Hepatocyte (in vitro differentiated cells): ENCODE results near the gene PSMD12. TPM values are rescaled to one million over a fixed set of nuclear protein-coding genes. Genes with fewer than 3 reads are reported as not detected.
"Not testable (repeated sequence)": the region's sequence is repeated elsewhere in the genome, so short reads cannot be mapped to it uniquely, and the experiment has no call there.

Experiments used
- DNase-seq: peaks from one replicate; pipeline ENCODE4 v3.0.0-alpha.2; 2016; ENCODE audit warnings: low spot score
- H2AFZ ChIP-seq: fragments of 200-600 bp; sonication (generic); 2 replicates; pipeline ENCODE4 v1.6.0; 2016; ENCODE audit warnings: antibody characterized with exemption, mild to moderate bottlenecking
- H3K27ac ChIP-seq: fragments of 200-600 bp; sonication (generic); 2 replicates; pipeline ENCODE4 v1.5.1; 2016; ENCODE audit warnings: mild to moderate bottlenecking
- H3K27me3 ChIP-seq: fragments of 200-600 bp; sonication (generic); 2 replicates; pipeline ENCODE4 v1.6.1; 2016
- H3K36me3 ChIP-seq: fragments of 200-600 bp; sonication (generic); replicated peaks from 2 replicates; pipeline ENCODE4 v1.5.1; 2016; ENCODE audit warnings: low read depth; ENCODE audit not compliant: insufficient read depth
- H3K4me1 ChIP-seq: fragments of 200-600 bp; sonication (generic); 2 replicates; pipeline ENCODE4 v1.5.1; 2016; ENCODE audit warnings: mild to moderate bottlenecking, moderate library complexity; ENCODE audit not compliant: insufficient read depth
- H3K4me2 ChIP-seq: fragments of 200-600 bp; sonication (generic); 2 replicates; pipeline ENCODE4 v1.6.0; 2016
- H3K4me3 ChIP-seq: fragments of 200-600 bp; sonication (generic); 2 replicates; pipeline ENCODE4 v1.5.1; 2016; ENCODE audit warnings: mild to moderate bottlenecking
- H3K79me2 ChIP-seq: fragments of 200-600 bp; sonication (generic); 2 replicates; pipeline ENCODE4 v1.6.0; 2017; ENCODE audit warnings: mild to moderate bottlenecking
- H3K9me2 ChIP-seq: fragments of 200-600 bp; sonication (generic); replicated peaks from 2 replicates; pipeline ENCODE4 v1.6.0; 2017; ENCODE audit warnings: mild to moderate bottlenecking; ENCODE audit not compliant: insufficient read depth
- H3K9me3 ChIP-seq: fragments of 200-600 bp; sonication (generic); 2 replicates; pipeline ENCODE4 v1.5.1; 2016; ENCODE audit warnings: low read depth, mild to moderate bottlenecking
- H4K20me1 ChIP-seq: fragments of 200-600 bp; sonication (generic); 2 replicates; pipeline ENCODE4 v1.6.0; 2016; ENCODE audit warnings: mild to moderate bottlenecking; ENCODE audit not compliant: insufficient read depth, poor library complexity, severe bottlenecking
- CTCF ChIP-seq: fragments of 200-600 bp; sonication (generic); IDR thresholded peaks from 2 replicates; pipeline ENCODE4 v1.5.1; 2016; ENCODE audit warnings: antibody characterized with exemption, mild to moderate bottlenecking; ENCODE audit not compliant: poor library complexity
- EZH2 ChIP-seq: fragments of 200-600 bp; sonication (generic); IDR thresholded peaks from 2 replicates; pipeline ENCODE4 v1.6.1; 2016; ENCODE audit warnings: antibody characterized with exemption, mild to moderate bottlenecking, borderline replicate concordance
- EZH2phosphoT487 ChIP-seq: fragments of 200-600 bp; sonication (generic); IDR thresholded peaks from one replicate; pipeline ENCODE4 v1.6.1; 2018; ENCODE audit warnings: antibody characterized with exemption, mild to moderate bottlenecking, low read depth, moderate library complexity; ENCODE audit not compliant: unreplicated experiment, severe bottlenecking
- WGBS: methylation state at CpG from one replicate; pipeline ENCODE4 v1.1.6; 2016; ENCODE audit warnings: low lambda C conversion rate; ENCODE audit errors: missing lambda C conversion rate; 5-methylcytosine and 5-hydroxymethylcytosine counted together
- polyA plus RNA-seq: library from polyadenylated mRNA; unstranded; fragments of >200 nt; fragmentation: Nextera tagmentation; extraction: Ambion mirVana; gene quantifications from 2 replicates; pipeline ENCODE4 v1.2.1, GENCODE V29; 2016
- total RNA-seq: library from RNA; depleted of rRNA; stranded (reverse); fragments of >200 nt; gene quantifications from 2 replicates; pipeline ENCODE4 v1.2.3, GENCODE V29; 2014

PSMD12 gene
- total and polyA plus RNA-seq, 2 experiments from 2014 or later: 28.4 to 65.3 TPM

DNA sequence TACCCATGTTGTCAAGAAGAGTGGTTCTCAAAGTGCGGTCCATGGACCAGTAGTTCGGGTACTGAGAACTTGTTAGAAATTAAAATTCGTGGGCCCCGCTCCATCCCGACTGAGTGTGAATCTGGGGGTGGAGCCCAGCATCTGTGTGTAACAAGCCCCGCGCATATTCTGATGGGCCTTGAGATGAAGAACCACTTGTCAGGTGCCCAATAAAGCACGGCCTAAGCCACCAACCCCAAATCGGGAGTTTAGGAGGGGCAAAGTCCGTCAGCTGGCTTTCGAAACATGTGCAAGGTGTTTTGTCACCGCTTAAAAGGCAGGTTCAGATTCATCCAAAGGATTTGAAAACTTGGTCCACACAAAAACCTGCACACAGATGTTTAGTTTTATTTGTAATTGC, 29.5 kb downstream of the PSMD12 start:
- no peak for TF ChIP-seq CTCF
- TF ChIP-seq EZH2: no peak
- Histone ChIP-seq H3K4me1 (peaks cover 10% of the 10 kb centered on the region), H3K36me3 (no peaks in the 10 kb centered on the region), H3K27ac (no peak overlapping the region), H3K79me2 (no peaks in the 10 kb centered on the region), H2AFZ (no peak overlapping the region), H4K20me1 (no peaks in the 10 kb centered on the region), H3K9me2 (no peaks in the 10 kb centered on the region), H3K4me3 (no peak overlapping the region), H3K27me3 (no peaks in the 10 kb centered on the region), H3K9me3 (no peaks in the 10 kb centered on the region), H3K4me2 (no peak overlapping the region)
- no peak for DNase-seq
- 84% methylated on average over 12 of the region's 12 CpGs for WGBS

- Histone ChIP-seq H4K20me1 (no peaks in the 10 kb centered on the region), H3K4me3 (no peak overlapping the region), H3K27me3 (no peaks in the 10 kb centered on the region), H2AFZ (no peak overlapping the region), H3K9me3 (no peaks in the 10 kb centered on the region), H3K9me2 (no peaks in the 10 kb centered on the region), H3K4me1 (peaks cover 10% of the 10 kb centered on the region), H3K79me2 (no peaks in the 10 kb centered on the region), H3K27ac (peak overlapping the region; percentile 72), H3K36me3 (no peaks in the 10 kb centered on the region), H3K4me2 (peak overlapping the region; percentile 53)
- no peak for TF ChIP-seq EZH2
- TF ChIP-seq EZH2phosphoT487: no peak
- TF ChIP-seq CTCF: no peak
- no peak for DNase-seq
- WGBS: 83% methylated on average over 5 of the region's 5 CpGs
Measured at GRCh38 chr17:67335245-67335835, 31.0 kb downstream of the PSMD12 start.

DNA sequence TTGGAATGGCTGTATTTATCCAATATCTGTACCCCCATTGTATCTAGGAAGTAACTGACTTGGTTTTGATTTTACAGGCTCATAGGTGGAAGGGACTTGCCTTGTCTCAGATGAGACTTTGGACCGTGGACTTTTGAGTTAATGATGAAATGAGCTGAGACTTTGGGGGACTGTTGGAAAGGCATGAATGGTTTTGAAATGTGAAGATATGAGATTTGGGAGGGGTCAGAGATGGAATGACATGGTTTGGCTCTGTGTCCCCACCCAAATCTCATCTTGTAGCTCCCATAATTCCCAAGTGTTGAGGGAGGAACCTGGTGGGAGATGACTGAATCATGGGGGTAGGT, 34.2 kb downstream of the PSMD12 start:
- H3K9me2 ChIP-seq, H4K20me1 ChIP-seq, H3K79me2 ChIP-seq, H2AFZ ChIP-seq, H3K4me2 ChIP-seq, H3K27ac ChIP-seq, H3K27me3 ChIP-seq, H3K36me3 ChIP-seq, DNase-seq, H3K4me3 ChIP-seq, H3K9me3 ChIP-seq: not testable (repeated sequence)
- H3K4me1 ChIP-seq: peaks cover 10% of the 10 kb centered on the region
- WGBS: 96% methylated on average over 1 of the region's 1 CpG

- not testable (repeated sequence) for H3K9me3 ChIP-seq, H3K4me2 ChIP-seq, H3K27ac ChIP-seq, H4K20me1 ChIP-seq, H3K9me2 ChIP-seq, H2AFZ ChIP-seq, H3K36me3 ChIP-seq, DNase-seq, H3K79me2 ChIP-seq, H3K4me3 ChIP-seq, H3K27me3 ChIP-seq
- WGBS: 96% methylated on average over 8 of the region's 8 CpGs
- H3K4me1 ChIP-seq: peaks cover 10% of the 10 kb centered on the region
Measured at GRCh38 chr17:67331381-67332161, 34.8 kb downstream of the PSMD12 start.
